Heart left ventricle (tissue), 13 donors: ENCODE measurements around the gene CD2BP2.
"Not testable (repeated sequence)": the region's sequence is repeated elsewhere in the genome, so short reads cannot be mapped to it uniquely, and the experiment has no call there.

Experiments
- CTCF ChIP-seq, 12 donors: fragments of 200-600 bp; sonication (generic) in 4 of 12; IDR thresholded peaks; one replicate each; pipeline versions ENCODE4 v1.5.0 to v1.8.0; 2018 to 2022; ENCODE audit warnings: antibody characterized with exemption in 12 of 12, mild to moderate bottlenecking in 5 of 12
- POLR2A ChIP-seq, 2 donors: fragments of 450-650 bp; IDR thresholded peaks; one replicate each; pipeline ENCODE4 v1.6.1; 2017; ENCODE audit warnings: antibody characterized with exemption in 2 of 2, mild to moderate bottlenecking in 2 of 2, moderate library complexity in 2 of 2
- donor health status: ischemic (EF 13 %, LVEDD 7.1; RV severe dilation, severe dysfunction).
- donor health status: DM: no; HTN: yes; CAD: no.
- donor health status: DM: no; HTN: no; CAD: no.
- donor health status: ischemic (EF 25% LVEDD 6.9; RV normal size, moderate dysfunction).
- donor health status: ischemic (EF 25% LVEDD 5.7; RV mildly dilated, moderate dysfunction).
- donor health status: ischemic (EF 35%, LVEDD 5.7; RV mildly dilated, moderate dysfunction).
- donor health status: nonischemic (EF 11% LVEDD 7.7; RV severe dilation, severe dysfunction).
- donor health status: DM: yes; HTN: yes; CAD: no.
- donor health status: PGD.
- donor health status: ischemic (EF 29% LVEDD 5.4; RV normal size, mild dysfunction).
- donor health status: nonischemic (EF 23%, LVEDD 6.1; RV moderate dilation, normal function).

GRCh38 chr16:30343491-30343820 lies 11.7 kb downstream of the CD2BP2 start:
- TF ChIP-seq CTCF, POLR2A (IDR thresholded peaks at IDR 0.05): not testable (repeated sequence)
